CD4-positive, alpha-beta T cell treated with Interleukin-10 for 1 hour (primary cell): Measurements from ENCODE around the gene PXK.
"Not testable (repeated sequence)": the region's sequence is repeated elsewhere in the genome, so short reads cannot be mapped to it uniquely, and the experiment has no call there.

Experiments used
- DNase-seq: peaks from one replicate; pipeline ENCODE4 v3.0.0-alpha.2; 2020

Gene PXK

DNA sequence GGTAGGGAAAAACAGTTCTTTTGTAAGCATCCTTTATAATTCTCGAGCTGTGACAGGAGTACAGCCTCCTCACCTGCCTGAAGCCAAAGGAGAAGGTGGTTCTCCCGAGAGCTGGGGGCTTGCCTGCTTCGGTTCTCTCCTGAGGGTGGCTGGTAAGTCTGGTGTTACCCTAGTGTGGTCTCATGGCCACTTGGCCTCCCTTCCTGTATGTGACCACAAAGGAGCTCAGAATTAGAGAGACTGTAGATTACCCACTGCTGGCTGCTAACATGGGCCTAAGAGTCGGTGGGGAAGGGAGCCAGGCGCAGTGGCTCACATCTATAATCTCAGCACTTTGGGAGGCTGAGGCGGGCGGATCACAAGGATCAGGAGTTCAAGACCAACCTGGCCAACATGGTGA lies 88.3 kb downstream of the PXK start:
- DNase-seq = no peak

DNA sequence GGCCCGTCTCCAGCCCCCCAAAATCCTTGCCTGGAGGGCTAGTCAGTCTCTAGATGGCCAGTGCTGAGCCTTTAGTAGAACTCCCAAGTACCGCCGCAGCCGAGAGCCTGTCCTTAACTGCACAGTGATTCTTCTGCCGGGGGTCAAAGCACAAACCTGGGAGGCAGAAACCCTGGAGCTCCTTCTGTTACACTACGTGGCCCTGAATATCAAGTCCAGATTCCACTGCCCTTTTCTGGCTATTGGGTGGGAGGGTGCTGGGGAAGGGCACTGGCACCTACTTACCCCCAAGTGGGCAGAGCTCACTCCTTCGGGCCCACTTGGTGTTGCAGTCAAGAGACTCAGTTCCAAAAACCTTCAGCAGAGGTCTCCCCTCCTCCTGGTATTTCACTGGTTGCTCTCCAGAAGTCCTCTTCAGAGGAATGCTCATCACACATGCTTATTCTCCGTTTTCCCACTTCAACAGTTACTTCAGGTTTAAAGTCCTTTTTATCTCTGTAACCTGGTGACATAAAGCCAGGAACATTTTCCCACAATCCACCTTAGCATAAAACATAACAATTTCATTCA lies 90.1 kb downstream of the PXK start:
- DNase-seq = no peak

DNA sequence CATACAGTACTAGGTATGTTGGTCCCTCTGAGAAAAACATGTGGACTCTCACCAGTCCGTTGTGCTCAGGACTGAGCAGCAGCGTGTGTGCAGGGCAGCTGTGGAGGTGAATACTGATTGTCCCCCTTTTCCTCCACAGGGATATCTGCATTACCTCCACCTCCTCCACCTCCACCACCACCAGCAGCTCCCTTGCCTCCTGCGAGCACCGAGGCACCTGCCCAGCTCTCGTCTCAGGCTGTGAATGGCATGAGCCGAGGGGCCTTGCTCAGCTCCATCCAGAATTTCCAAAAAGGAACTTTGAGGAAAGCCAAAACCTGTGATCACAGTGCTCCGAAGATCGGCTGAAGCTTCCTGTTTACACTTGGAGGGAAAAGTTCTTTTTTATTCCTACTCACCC lies 91.9 kb downstream of the PXK start:
- no peak for DNase-seq

DNA sequence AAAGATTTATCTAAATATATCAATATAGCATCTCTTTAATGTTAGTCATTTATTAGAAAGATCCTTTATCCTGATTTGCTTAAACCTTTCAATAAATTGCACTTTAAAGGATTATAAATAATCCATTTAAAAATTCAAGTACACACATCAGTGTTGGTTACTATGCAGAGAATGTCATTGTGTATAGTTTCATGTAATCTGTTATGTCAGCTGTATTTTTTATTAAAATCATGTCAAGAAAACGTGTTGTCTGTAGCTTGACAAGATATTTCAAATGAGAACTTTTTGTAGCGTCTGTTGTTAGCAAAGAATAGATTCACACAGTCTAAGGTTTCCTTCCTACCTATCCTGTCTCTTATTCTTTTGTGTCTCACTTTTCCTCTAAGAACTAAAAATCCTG lies 93.1 kb downstream of the PXK start:
- no peak for DNase-seq

DNA sequence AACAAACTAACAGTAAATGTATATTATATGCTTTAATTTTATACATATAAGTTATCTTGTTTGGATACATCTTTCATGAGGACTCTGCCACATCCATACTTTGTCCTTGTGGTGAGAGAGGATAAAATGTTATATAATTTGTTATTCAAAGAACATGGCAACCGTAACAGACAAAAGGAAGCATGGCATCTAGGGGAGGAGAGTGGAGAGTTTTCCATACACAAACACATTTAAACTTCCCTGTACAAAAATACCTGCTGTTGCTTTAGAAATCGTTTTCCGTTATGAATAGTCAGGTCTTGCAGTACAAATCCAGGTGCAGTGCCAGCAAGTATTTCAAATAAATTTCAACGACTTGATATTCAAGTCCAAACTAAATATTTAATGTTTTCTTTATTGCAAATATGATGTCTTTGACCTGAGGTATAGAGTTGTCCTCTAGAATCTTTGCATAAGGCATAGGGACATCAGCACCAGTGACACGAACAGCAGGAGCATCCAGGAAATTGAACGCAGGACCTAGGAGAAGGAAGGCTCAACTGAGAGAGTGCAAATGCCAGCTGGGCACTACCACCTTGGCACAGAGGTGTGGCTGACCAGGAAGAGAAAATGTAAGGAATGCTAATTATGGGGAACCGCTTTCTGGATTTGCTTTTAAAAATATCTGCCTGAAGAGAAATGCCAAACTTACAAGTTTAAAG lies 95.1 kb downstream of the PXK start:
- no peak for DNase-seq

DNA sequence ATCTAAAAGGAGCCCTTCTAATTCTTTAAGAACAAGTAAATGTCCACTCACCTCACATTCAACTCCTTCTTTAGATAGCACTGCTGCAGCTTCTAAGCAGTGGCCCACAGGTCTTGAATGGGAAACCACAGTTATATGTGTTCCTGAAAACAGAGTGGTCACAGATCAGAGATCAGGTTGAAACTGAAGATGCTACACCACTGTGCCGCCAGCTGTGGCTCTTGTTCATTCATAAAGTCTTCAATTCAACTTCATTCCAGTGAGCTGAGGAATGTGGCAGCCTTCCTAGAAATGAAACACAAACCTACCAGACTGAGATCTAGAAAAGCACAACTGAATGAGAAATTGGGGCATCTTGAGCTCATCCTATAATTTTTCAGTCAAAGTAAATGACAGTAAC lies 97.0 kb downstream of the PXK start:
- no peak for DNase-seq

DNA sequence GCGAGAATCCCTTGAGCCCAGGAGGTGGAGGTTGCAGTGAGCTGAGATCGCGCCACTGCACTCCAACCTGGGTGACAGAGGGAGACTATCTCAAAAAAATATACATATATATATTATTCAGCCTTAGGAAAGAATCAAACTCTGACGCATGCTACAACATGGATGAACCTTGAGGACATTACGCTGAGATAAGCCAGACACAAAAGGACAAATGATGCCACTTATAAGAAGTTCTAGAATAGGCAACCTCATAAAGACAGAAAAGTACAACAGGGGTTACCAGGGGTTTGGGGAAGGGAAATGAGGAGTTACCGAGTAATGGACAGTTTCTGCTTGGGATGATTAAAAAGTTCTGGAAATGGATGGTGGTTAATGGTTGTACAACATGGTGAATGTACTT lies 100.2 kb downstream of the PXK start:
- no peak for DNase-seq

DNA sequence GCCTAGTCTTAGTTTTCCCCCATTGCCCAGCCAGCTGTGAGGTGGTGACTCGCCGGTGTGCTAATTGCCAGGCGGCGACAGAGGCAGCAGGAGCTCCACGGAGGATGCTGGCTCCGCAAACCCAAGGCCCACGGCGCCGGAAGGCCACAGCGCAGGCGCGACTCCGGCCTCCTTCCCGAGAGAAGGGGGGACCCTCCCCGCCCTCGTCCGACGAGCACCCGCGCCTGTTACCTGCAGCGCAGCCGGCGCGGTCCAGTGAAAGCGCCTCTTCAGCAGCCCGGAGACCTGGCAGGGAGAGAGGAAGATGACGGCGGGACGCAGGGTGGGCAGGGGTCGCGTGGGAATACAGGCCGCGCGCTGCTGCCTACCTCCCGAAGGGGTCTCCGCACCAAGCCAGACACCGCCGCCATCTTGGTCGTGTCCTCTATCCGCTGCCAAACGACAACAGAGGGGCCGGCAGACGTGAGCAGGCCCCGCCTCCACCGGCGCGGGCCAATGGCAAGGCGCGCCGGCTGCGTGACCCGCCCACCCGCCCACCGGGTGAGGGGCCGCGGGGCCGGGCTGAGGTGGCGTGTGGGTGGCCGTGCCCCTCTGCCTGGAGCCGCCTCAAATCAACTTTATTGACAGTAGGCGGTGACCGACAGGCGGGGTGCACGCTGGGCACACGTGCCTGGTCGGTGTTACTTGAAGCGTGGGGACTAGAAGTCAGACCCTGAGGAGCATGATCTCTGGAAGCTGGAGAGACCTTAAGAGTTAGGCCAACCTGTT lies 100.9 kb downstream of the PXK start, which contains the start of gene PDHB:
TSS of gene PDHB (minus strand) at position 433 of the 768 bp plus-strand sequence. CDS start at position 410, 23 bp downstream.
- DNase-seq = peak; percentile 89

DNA sequence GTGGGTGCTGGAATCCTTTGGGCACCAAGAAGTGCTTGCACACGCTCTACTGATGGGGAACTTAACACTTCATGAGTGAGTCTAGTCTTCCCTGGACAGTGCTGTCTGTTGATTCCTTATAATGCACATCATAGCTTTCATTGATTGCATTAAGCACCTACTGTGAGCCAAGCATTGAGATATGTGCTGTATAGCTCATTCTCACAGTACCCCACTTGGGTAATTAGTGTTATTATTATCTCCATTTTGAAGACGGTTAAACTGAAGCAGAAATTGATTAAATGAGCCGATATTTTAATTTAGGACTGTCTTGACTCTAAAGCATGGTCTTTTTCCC lies 101.4 kb downstream of the PXK start:
- no peak for DNase-seq

DNA sequence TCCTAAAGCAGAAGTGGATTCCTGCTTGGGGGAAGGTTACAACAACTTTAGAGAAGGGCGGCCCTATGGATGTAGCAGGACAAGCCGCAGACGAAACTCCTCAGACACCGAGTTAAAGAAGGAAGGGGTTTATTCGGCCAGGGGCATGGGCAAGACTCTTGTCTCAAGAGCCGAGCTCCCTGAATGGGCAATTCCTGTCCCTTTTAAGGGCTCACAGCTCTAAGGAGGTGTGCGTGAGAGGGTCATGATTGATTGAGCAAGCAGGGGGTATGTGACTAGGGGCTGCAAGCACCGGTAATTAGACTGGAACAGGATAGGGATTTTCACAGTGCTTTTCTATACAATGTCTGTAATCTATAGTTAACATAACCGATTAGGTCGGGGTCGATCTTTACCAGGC lies 101.8 kb downstream of the PXK start:
- DNase-seq = no peak

DNA sequence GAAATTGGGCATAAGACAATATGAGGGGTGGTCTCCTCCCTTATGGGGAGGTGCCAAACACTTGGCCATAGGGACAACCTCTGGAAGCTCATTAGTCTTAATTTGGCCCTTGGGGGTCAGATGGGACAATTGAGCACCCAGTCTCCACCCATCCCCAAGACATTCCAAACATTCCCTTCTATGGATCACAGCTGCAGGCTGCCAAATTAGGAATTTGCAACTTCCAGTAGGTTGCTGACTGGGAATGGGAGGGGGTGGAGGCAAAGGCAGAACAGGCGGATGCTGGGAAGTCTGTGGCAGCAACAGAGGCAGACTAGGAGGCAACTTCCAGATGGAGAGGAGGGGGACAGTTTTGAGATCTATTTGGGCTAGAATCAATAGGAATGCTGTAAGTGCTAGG lies 102.3 kb downstream of the PXK start:
- no peak for DNase-seq

DNA sequence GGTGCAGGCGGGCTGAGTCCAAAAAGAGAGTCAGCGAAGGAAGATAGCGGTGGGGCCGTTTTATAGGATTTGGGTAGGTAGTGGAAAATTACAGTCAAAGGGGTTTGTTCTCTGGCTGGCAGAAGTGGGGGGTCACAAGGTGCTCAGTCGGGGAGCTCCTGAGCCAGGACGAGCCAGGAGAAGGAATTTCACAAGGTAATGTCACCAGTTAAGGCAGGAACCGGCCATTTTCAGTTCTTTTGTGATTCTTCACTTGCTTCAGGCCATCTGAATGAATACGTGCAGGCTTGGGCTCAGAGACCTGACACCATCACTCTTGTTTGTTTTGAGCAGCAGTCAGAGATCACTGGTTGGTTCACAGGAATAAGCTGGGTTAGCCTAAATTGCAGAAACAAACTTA lies 104.6 kb downstream of the PXK start:
- DNase-seq = not testable (repeated sequence)

DNA sequence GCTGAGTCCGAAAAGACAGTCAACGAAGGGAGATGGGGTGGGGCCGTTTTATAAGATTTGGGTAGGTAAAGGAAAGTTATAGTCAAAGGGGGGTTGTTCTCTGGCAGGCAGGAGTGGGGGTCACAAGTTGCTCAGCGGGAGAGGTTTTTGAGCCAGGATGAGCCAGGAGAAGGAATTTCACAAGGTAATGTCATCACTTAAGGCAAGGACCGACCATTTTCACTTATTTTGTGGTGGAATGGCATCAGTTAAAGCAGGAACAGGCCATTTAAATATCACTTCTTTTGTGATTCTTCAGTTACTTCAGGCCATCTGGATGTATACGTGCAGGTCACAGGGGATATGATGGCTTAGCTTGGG lies 108.3 kb downstream of the PXK start:
- DNase-seq = not testable (repeated sequence)

DNA sequence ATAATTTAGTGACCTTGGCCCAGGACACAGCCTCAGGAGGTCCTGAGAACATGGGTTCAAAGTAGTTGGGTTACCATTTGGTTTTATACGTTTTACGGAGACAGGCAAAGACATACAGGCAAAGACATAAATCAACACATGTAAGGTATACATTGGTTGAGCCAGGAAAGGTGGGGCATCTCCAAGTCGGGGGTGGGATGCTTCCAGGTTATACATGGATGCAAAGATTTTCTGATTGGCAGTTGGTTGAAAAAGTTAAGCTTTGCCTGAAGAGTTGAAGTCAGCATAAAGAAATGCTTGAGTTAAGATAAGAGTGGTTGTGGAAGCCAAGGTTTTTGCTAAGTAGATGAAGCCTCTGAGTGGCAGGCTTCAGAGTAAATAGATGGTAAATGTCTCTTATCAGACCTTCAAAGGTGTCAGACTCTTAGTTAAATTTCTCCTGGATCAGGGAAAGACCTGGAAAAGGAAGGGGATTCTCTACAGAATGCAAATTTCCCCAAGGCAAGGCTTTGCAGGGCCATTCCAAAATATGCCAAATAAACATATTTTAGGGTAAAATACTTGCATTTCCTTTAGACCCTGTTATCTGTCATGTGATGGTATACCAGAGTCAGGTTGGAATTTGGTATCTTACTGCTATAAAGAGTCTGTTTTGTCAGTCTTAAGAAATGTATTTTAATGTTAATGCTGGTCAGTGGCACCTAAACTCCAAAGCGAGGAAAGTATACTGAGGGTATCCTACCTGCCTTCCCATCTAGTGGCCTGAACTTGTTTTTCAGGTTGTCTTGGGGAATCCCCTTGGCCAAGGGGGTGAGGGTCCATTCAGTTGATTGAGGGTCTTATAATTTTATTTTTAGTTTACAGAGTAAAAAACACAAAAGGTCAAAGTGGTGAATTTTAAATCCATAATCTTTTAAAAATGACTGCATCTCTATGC lies 109.1 kb downstream of the PXK start:
- DNase-seq = no peak

DNA sequence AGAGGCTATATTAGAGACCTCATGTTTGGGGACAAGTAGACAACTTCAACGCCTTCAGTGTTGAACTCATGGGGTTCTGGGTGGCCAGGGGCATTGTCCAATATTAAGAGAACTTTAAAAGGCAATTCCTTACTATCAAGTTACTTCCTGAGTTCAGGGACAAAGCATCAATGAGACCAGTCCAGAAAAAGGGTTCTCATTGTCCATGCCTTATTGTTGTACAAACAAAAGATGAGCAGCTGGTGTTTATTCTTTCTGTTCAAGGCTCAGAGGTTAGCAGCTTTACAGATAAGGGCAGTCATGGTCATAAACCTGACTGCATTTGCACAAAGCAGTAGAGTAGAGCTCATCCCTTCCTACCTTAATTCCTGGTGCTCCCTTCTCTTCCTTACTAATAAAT lies 119.5 kb downstream of the PXK start:
- DNase-seq = no peak

DNA sequence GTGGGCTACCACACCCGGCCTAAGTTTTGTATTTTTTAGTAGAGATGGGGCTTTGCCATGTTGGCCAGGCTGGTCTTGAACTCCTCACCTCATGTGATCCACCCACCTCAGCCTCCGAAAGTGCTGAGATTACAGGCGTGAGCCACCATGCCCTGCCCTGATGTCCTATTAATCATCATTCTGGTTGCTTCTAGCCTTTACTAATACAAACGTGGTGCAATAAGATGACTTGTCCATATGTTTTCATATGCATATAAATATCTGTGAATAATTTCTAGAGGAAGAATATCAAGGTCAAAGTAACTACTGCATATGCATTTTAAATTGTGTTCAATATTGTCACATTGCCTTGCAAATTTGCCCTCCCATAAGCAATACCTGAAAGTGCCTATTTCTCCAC lies 126.5 kb downstream of the PXK start:
- no peak for DNase-seq

DNA sequence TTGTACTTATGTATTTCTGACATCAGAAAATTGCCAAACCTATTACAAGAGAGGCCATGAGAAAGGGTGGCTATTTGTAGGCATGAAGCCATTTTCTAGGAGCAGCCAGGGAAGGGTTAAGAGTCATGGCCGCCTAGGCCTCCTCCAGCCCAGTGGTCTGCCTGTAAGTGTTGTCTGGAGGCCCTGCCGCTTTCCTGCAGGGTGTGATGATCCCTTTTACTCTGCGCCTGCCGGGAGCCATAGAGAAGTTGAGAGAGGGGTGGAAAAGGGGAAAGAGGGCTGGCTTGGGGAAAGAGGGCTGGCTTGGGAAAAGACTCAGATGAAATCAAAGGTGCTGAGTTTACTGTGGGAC lies 130.1 kb downstream of the PXK start:
- DNase-seq = no peak

DNA sequence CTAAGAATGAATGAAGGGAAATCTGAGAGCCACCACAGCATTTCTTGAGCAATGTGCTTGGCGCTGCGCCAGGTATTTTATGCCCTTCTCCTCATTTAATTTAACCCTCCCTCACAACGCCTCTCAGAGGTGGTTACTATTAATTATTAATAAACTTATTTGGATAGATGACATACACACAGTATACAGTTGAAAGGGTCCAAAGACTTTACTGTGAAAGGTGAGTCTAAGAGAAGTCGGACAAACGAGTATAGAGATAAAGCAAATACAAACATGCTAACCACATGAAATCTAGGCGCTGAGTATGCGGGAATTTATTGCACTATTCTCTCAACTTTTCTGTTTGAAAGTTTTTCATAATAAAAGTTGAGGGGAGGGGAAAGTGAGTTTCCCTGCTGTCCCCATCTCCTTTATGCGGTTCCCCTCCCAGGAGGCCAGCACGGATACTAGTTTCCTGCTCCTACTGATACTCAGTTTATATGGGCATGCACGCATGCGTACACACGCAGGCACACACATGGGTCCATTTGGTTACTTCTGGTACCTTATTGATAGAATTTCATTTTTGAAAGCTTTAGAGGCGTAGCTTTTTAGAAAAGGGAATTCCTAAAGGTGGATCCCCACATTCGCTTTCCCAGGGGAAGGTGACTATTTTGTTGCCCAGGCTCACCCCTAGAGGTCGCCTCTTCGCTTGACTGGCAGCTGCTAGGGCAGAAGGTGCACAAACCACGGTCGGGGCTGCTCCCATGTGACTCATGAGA lies 130.7 kb downstream of the PXK start:
- peak; percentile 72 for DNase-seq

DNA sequence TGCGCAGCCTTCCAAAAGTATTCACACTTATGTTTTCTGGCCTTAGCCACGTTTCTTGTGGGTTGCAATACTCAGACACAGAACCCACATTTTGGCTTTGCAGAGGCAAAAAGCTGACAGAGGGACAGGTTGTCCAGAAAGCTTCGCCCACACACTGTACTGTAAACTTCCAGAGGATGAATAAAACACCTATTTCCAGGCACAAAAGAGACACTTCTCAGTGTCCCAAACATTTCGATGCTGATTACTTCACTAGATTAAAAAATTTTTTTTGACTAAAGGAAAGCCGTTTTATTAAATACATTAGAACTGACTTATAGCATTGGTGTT lies 131.2 kb downstream of the PXK start:
- DNase-seq = no peak

DNA sequence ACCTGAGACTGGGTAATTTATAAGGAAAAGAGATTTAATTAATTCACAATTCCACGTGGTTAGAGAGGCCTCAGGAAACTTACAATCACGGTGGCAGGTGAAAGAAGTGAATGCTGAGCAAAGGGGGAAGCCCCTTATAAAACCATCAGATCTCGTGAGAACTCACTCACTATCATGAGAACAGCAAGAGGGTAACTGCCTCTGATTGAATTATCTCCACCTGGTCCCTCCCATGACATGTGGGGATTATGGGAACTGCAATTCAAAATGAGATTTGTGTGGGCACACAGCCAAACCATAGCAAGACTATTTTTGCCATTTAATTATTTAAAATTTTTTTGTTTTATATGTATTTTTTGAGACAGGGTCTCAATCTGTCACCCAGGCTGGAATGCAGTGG lies 132.2 kb downstream of the PXK start:
- DNase-seq = no peak

DNA sequence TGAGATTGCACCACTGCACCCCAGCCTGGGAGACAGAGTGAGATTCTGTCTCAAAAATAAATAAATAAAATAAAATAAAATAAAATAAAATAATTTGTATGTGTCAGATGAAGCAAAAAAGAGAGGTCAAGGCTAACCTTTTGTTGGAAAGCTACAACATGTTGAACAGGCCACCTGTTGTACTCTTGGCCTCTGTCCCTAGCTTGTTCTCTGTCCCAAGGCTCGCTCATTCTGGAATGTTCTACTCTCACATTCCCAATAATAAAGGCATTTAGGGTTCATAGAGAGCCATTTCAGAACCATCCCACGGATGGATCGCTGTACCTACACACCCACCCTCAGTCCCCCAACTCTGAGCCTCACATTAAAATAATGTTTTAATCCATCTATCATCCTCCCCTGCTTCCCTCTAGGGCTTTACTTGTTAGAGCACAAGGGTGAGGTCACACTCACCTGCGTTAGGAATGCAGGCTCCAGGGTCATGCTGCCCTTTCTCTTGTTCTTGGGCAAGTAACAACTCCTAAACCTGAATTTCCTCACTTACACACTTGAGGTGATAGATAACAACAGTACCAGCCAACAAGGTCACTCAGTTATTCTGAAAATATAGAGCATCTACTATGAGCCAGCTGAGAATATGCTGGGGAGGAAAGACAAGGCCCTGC lies 134.3 kb downstream of the PXK start:
- no peak for DNase-seq

DNA sequence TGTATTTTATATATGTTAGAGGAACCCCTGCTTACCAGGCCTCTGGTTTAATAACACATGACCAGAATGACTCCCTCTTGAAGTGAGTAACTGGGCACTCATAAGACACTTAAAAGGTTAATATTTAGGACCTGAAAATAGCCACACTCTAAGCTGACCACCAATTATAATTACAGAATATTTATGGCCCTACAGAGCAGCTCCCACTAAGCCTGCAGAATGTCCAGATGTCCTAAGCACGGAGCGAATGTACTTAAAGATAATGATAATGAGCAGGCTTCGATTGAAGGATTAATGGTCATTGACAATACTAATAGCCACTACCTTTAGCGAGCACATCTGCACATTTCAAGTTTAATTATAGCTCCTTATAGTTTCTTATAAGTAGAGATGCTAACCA lies 136.4 kb downstream of the PXK start:
- DNase-seq = no peak
